Esophagus muscularis mucosa (tissue), 4 donors: ENCODE measurements around the gene AADACL4. TPM values are rescaled to one million over a fixed set of nuclear protein-coding genes. Genes with fewer than 3 reads are reported as not detected.

Source experiments
- DNase-seq: peaks from one replicate; pipeline ENCODE4 v3.0.0-alpha.2; 2017; ENCODE audit errors: extremely low spot score
- H3K27ac ChIP-seq, 4 donors: fragments of 200-600 bp; sonication (generic); replicated peaks in 1 of 4; 1 replicate in 3 of 4; 2 replicates in 1 of 4; pipeline ENCODE4 v1.5.1; 2016 to 2019; ENCODE audit warnings: mild to moderate bottlenecking in 1 of 4
- H3K27me3 ChIP-seq, 4 donors: fragments of 200-600 bp; sonication (generic); one replicate each; pipeline versions ENCODE4 v1.5.1 to v1.6.0; 2016 to 2019
- H3K36me3 ChIP-seq, 4 donors: fragments of 200-600 bp; sonication (generic); one replicate each; pipeline ENCODE4 v1.5.1; 2016 to 2019
- H3K4me1 ChIP-seq, 4 donors: fragments of 200-600 bp; sonication (generic); one replicate each; pipeline ENCODE4 v1.5.1; 2016 to 2019
- H3K4me3 ChIP-seq, 4 donors: fragments of 200-600 bp; sonication (generic); 1 replicate in 2 of 4; 2 replicates in 2 of 4; pipeline ENCODE4 v1.5.1; 2016 to 2019; ENCODE audit warnings: mild to moderate bottlenecking in 4 of 4, moderate library complexity in 1 of 4
- H3K9me3 ChIP-seq, 4 donors: fragments of 200-600 bp; sonication (generic); 1 replicate in 3 of 4; 2 replicates in 1 of 4; pipeline ENCODE4 v1.5.1; 2016 to 2019
- EP300 ChIP-seq: sonication (generic); formaldehyde crosslinking; IDR thresholded peaks from one replicate; pipeline ENCODE4 v1.6.1; 2017; ENCODE audit warnings: antibody characterized with exemption
- POLR2A ChIP-seq: fragments of 450-650 bp; IDR thresholded peaks from one replicate; pipeline ENCODE4 v1.6.1; 2017; ENCODE audit warnings: antibody characterized with exemption, moderate library complexity, mild to moderate bottlenecking, low read depth
- POLR2AphosphoS5 ChIP-seq, 2 donors: sonication (generic); formaldehyde crosslinking; IDR thresholded peaks; one replicate each; pipeline ENCODE4 v1.6.1; 2017; ENCODE audit warnings: antibody characterized with exemption in 2 of 2
- WGBS: methylation state at CpG from one replicate; pipeline ENCODE4 v1.1.5; 2018; 5-methylcytosine and 5-hydroxymethylcytosine counted together
- intact Hi-C: fragments of 100-400 bp; cut with DNase I; formaldehyde crosslinking; loops from one replicate; pipeline ENCODE4 v1.15.1; 2023
- total RNA-seq, 4 donors: library from RNA; depleted of rRNA; stranded (reverse); fragments of >200 nt; gene quantifications; one replicate each; pipeline versions ENCODE4 v1.1.0 to v1.2.1, GENCODE V29; 2016
- TF ChIP-seq, protein P1 (sequence below), 3 experiments: fragments of 200-600 bp in 2 of 3; fragments of 450-650 bp in 1 of 3; sonication (generic) in 2 of 3; IDR thresholded peaks; one replicate each; pipeline ENCODE4 v1.5.1; 2017 to 2019; ENCODE audit warnings: antibody characterized with exemption in 3 of 3, mild to moderate bottlenecking in 2 of 3, moderate library complexity in 1 of 3

AADACL4 gene
- total RNA-seq, 4 donors from 2014 or later: not detected

DNA sequence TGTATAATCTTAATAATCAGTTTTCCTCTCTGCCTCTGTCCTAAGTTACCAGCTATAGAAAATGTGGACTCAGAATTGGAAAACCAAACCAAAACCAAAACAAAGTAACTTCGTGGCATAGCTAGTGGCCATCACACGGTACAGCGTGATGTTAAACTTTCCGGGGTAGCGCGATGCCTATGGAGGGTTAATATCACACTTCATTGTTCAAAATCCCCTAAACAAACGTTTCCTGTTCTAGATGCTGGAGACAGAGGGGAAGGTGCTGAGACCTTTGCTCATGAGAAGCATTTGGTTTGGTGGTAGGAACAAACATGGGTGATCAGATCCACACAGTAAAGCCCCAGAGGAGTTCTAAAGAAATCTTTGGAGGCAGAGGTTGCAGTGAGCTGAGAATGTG lies 4.9 kb downstream of the AADACL4 start:
- Histone ChIP-seq H3K4me3 (no peak overlapping the region), H3K27me3 (no peaks in the 10 kb centered on the region), H3K36me3 (no peaks in the 10 kb centered on the region), H3K27ac (no peak overlapping the region), H3K4me1 (peaks cover 0 to 15% (median 2%) of the 10 kb centered on the region in 4 donors), H3K9me3 (no peaks in the 10 kb centered on the region)
- WGBS: 86% methylated on average over 7 of the region's 7 CpGs
- no peak for TF ChIP-seq POLR2AphosphoS5 (IDR thresholded peaks at IDR 0.05)
- no peak for TF ChIP-seq POLR2A
- TF ChIP-seq, protein P1, sequence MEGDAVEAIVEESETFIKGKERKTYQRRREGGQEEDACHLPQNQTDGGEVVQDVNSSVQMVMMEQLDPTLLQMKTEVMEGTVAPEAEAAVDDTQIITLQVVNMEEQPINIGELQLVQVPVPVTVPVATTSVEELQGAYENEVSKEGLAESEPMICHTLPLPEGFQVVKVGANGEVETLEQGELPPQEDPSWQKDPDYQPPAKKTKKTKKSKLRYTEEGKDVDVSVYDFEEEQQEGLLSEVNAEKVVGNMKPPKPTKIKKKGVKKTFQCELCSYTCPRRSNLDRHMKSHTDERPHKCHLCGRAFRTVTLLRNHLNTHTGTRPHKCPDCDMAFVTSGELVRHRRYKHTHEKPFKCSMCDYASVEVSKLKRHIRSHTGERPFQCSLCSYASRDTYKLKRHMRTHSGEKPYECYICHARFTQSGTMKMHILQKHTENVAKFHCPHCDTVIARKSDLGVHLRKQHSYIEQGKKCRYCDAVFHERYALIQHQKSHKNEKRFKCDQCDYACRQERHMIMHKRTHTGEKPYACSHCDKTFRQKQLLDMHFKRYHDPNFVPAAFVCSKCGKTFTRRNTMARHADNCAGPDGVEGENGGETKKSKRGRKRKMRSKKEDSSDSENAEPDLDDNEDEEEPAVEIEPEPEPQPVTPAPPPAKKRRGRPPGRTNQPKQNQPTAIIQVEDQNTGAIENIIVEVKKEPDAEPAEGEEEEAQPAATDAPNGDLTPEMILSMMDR (IDR thresholded peaks at IDR 0.05): no peak
- TF ChIP-seq EP300: no peak
- DNase-seq: no peak
- intact Hi-C loops: no loop called here

DNA sequence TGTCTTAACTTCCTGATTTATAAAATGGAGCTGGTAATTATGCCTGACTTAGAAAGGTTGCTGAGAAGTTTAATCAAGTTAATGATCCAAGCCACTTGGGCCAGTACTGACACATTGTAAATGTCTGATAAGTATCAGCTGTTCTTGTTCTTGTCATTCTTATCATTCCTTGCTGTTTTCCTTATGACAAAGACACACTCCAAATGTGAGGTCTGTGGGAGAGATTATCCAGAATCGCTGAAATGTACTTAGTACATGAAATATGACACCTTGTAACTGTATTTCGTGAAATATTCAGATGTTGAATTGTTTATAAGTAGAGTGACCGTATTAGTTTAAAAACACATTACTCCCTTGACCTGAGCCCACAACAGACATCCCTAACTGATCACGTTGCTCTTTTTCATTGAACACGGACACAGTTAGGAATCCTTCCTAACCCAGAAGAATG lies 6.1 kb downstream of the AADACL4 start:
- intact Hi-C loops: loop anchor here (10.0 kb wide), 1 partner anchor 375 kb away; no protein-coding TSS in a partner anchor
- DNase-seq: no peak

DNA sequence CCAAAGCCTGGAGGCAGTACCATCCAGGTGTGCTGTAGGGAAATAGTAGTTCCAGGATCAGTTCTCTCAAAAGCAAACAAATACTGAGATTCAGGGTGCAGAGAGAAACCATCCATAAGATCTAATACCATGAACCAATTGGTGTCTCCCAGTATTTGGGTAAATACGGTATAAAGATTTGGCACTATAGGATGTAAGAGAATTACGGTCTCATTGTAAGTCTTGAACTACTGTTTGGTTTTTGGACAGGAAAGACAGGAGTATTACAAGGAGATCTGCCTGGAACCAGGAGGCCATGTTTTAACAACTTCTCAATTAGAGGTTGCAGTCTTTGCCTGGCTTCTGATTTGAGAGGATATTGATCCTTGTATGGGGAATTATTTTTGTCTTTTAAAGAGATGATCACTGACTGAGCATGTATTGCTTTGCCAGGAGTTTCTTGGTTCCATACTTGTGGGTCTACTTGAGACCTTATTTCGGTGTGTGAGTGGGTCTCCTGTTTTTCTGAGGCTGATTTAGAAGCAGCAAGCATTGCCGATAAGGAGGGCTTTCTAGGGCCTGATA lies 10.2 kb downstream of the AADACL4 start:
- Histone ChIP-seq H3K27me3 (no peaks in the 10 kb centered on the region), H3K27ac (no peak overlapping the region), H3K36me3 (no peaks in the 10 kb centered on the region), H3K4me3 (no peak overlapping the region), H3K9me3 (no peaks in the 10 kb centered on the region), H3K4me1 (peaks cover 0 to 20% (median 8%) of the 10 kb centered on the region in 4 donors)
- WGBS: 75% methylated on average over 4 of the region's 4 CpGs
- intact Hi-C loops: loop anchor here (10.0 kb wide), 1 partner anchor 379 kb away; no protein-coding TSS in a partner anchor
- no peak for TF ChIP-seq POLR2AphosphoS5 (IDR thresholded peaks at IDR 0.05)
- no peak for TF ChIP-seq POLR2A
- TF ChIP-seq EP300: no peak
- TF ChIP-seq, protein P1 (IDR thresholded peaks at IDR 0.05): no peak
- DNase-seq: no peak

More for the DNA sequence above, 6.1 kb downstream of the AADACL4 start:
- 60% methylated on average over 5 of the region's 5 CpGs for WGBS
- no peaks in the 10 kb centered on the region for H3K9me3 ChIP-seq
- H3K27me3 ChIP-seq: no peaks in the 10 kb centered on the region
- H3K4me1 ChIP-seq: peaks cover 0 to 15% (median 2%) of the 10 kb centered on the region in 4 donors
- H3K27ac ChIP-seq: no peak overlapping the region
- TF ChIP-seq POLR2AphosphoS5 (IDR thresholded peaks at IDR 0.05): no peak
- TF ChIP-seq POLR2A: no peak
- no peak for TF ChIP-seq EP300
- TF ChIP-seq, protein P1 (IDR thresholded peaks at IDR 0.05): no peak
- H3K36me3 ChIP-seq: no peaks in the 10 kb centered on the region
- H3K4me3 ChIP-seq: no peak overlapping the region

DNA sequence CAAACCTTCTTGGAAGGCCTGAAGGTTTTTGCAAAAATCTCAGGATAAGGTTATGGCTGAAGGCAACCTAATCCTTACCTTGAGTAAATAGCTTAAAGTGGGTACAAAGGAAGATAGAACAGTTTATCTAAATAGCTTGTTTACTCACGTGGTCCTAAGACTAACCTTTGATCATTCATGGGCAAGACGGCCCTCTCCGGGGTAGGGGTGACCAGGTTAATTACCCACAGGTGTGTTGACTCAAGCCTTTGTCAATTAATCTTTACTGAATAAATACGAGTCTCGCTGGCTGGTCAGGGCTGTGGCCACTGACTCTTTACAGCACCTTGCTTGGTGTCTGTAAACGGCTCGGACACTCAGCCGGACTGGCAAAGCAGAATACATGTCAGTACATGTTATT lies 10.8 kb downstream of the AADACL4 start:
- H3K27ac ChIP-seq: no peak overlapping the region
- DNase-seq: no peak
- H3K4me1 ChIP-seq: peaks cover 0 to 18% (median 8%) of the 10 kb centered on the region in 4 donors
- no peak for TF ChIP-seq EP300
- no peak for TF ChIP-seq POLR2AphosphoS5 (IDR thresholded peaks at IDR 0.05)
- TF ChIP-seq, protein P1 (IDR thresholded peaks at IDR 0.05): no peak
- TF ChIP-seq POLR2A: no peak
- no peaks in the 10 kb centered on the region for H3K27me3 ChIP-seq
- no peaks in the 10 kb centered on the region for H3K36me3 ChIP-seq
- 89% methylated on average over 8 of the region's 8 CpGs for WGBS
- no peaks in the 10 kb centered on the region for H3K9me3 ChIP-seq
- no peak overlapping the region for H3K4me3 ChIP-seq
- intact Hi-C loops: loop anchor here (10.0 kb wide), 1 partner anchor 380 kb away; no protein-coding TSS in a partner anchor
